Transverse colon (tissue), 4 donors: ENCODE results near the gene CCM2.

ENCODE experiments used
- POLR2AphosphoS5 ChIP-seq, 3 donors: sonication (generic); formaldehyde crosslinking; IDR thresholded peaks; one replicate each; pipeline ENCODE4 v1.6.1; 2016; ENCODE audit warnings: antibody characterized with exemption in 3 of 3
- TF ChIP-seq, protein P1 (sequence below), 5 experiments: fragments of 200-600 bp in 3 of 5; fragments of 450-650 bp in 2 of 5; sonication (generic) in 3 of 5; IDR thresholded peaks; 1 replicate in 2 of 5; 2 replicates in 3 of 5; pipeline ENCODE4 v1.5.1; 2016 to 2017; ENCODE audit warnings: antibody characterized with exemption in 5 of 5, inconsistent platforms in 3 of 5, mild to moderate bottlenecking in 2 of 5, moderate library complexity in 1 of 5

DNA sequence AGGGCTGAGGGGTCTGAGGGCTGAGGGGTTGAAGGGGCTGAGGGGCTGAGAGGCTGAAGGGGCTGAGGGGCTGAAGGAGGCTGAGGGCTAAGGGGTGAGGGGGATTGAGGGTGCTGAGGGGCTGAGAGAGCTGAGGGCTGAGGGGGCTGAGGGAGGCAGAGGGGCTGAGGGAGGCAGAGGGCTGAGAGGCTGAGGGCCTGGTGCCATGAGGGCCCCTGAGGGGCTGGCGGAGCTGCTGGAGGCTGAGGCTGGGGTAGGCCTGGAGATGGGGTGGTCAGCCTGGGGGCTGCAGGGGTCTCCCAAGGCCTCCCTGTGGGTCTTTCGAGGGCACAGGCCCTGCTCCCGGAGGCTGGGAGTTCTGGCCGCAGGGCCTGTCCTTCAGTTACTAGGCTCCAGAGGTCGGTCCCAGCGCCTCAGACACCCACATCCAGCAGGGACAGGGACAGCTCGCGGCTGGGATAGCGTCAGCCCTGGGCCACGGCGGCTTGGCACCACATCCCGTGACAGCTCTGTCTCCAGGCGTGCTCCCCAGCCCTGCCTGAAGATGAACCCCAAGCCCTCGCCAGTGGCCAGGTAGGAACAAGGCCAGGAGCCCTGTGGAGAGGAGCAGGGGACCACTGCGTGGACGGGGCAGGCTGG, 38.0 kb upstream of the CCM2 start:
- TF ChIP-seq, protein P1, sequence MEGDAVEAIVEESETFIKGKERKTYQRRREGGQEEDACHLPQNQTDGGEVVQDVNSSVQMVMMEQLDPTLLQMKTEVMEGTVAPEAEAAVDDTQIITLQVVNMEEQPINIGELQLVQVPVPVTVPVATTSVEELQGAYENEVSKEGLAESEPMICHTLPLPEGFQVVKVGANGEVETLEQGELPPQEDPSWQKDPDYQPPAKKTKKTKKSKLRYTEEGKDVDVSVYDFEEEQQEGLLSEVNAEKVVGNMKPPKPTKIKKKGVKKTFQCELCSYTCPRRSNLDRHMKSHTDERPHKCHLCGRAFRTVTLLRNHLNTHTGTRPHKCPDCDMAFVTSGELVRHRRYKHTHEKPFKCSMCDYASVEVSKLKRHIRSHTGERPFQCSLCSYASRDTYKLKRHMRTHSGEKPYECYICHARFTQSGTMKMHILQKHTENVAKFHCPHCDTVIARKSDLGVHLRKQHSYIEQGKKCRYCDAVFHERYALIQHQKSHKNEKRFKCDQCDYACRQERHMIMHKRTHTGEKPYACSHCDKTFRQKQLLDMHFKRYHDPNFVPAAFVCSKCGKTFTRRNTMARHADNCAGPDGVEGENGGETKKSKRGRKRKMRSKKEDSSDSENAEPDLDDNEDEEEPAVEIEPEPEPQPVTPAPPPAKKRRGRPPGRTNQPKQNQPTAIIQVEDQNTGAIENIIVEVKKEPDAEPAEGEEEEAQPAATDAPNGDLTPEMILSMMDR (IDR thresholded peaks at IDR 0.05) = no peak
- TF ChIP-seq POLR2AphosphoS5 (IDR thresholded peaks at IDR 0.05) = no peak
